ENCODE results near the gene HTRA1.

Gene HTRA1

DNA sequence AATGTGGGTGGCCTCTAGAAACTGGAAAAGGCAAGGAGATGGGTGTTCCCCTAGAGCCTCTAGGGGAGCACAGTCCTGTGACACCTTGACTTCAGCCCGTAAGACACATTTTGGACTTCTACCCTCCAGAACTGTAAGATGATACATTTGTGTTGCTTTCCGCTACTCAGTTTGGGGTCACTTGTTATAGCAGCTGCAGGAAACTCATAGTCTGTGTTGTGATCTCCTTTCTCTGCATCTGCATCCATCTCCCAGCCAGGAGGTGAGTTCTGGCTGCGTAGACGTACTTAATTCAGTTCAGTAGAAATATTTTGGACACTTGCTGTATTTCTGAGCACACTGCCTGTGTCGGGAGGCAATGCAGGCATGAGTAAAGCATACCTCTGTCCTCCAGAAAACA is 69.9 kb downstream of the HTRA1 start:
- Histone ChIP-seq H3K9ac (ENCODE audit: low read length) (peak overlapping the region; percentile 46), H3K27me3 (ENCODE audit: insufficient read depth, low read length) (no peaks in the 10 kb centered on the region), H3K4ac (ENCODE audit: low read depth, low read length) (no peak overlapping the region), H2BK120ac (ENCODE audit: insufficient read depth, low read length, poor library complexity) (no peak overlapping the region), H4K12ac (ENCODE audit: low read depth, low read length) (no peak overlapping the region), H3K27ac (ENCODE audit: low read depth, low read length) (no peak overlapping the region), H3K36me3 (ENCODE audit: control insufficient read depth in 1 of 2, insufficient read depth in 2 of 2, low read length in 2 of 2) (no peaks in the 10 kb centered on the region), H4K8ac (ENCODE audit: low read depth, low read length) (no peak overlapping the region), H3K79me1 (ENCODE audit: low read length) (no peaks in the 10 kb centered on the region), H3K14ac (ENCODE audit: low read length) (no peak overlapping the region), H3K18ac (ENCODE audit: low read length) (no peak overlapping the region), H3K4me2 (ENCODE audit: low read length) (no peak overlapping the region), H3K4me3 (ENCODE audit: low read depth, low read length) (no peak overlapping the region), H2AK5ac (ENCODE audit: low read length) (no peak overlapping the region), H3K23ac (ENCODE audit: low read length) (no peak overlapping the region), H4K91ac (ENCODE audit: low read depth, low read length) (no peak overlapping the region), H3K9me3 (ENCODE audit: insufficient read depth, low read depth, low read length) (no peaks in the 10 kb centered on the region), H2BK5ac (ENCODE audit: low read depth, low read length, poor library complexity) (no peak overlapping the region), H2AFZ (ENCODE audit: insufficient read depth, low read length, poor library complexity) (no peak overlapping the region), H3K4me1 (ENCODE audit: control insufficient read depth in 1 of 2, insufficient read depth in 2 of 2, low read length in 2 of 2) (no peaks in the 10 kb centered on the region), H3K79me2 (ENCODE audit: control insufficient read depth, insufficient read depth, low read length, poor library complexity) (no peaks in the 10 kb centered on the region), H2BK12ac (ENCODE audit: low read length) (no peak overlapping the region)
- DNase-seq: no peak
- WGBS (ENCODE audit: extremely low coverage, insufficient coverage, insufficient read length): no CpG with 5 or more reads among the region's 5 CpGs

DNA sequence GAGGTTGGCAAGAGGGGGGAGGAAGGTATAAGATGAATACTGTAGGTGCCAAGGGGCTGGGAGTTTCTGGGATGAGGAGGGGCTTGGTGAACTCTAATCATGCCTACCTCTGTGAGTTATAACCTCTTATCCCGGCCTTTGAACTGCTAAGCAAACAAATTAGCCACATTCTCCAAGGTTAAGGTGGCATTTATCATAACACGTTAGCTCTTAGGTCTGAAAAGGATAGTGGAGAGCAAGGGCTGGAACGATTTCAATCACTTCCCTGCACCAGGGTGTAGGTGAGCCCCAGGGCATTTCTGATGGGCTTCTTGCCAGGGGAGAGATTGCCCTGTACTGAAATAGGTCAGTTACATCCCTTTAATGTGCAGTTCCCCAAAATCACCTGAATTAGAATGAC is 70.6 kb downstream of the HTRA1 start:
- H2BK120ac ChIP-seq (ENCODE audit: insufficient read depth, low read length, poor library complexity): no peak overlapping the region
- no peak overlapping the region for H3K4me2 ChIP-seq (ENCODE audit: low read length)
- no peak overlapping the region for H3K9ac ChIP-seq (ENCODE audit: low read length)
- no peaks in the 10 kb centered on the region for H3K79me2 ChIP-seq (ENCODE audit: control insufficient read depth, insufficient read depth, low read length, poor library complexity)
- H3K18ac ChIP-seq (ENCODE audit: low read length): no peak overlapping the region
- no peak overlapping the region for H3K27ac ChIP-seq (ENCODE audit: low read depth, low read length)
- no peaks in the 10 kb centered on the region for H3K4me1 ChIP-seq (ENCODE audit: control insufficient read depth in 1 of 2, insufficient read depth in 2 of 2, low read length in 2 of 2)
- H4K12ac ChIP-seq (ENCODE audit: low read depth, low read length): no peak overlapping the region
- no peaks in the 10 kb centered on the region for H3K9me3 ChIP-seq (ENCODE audit: insufficient read depth, low read depth, low read length)
- DNase-seq: no peak
- H2AK5ac ChIP-seq (ENCODE audit: low read length): no peak overlapping the region
- H4K8ac ChIP-seq (ENCODE audit: low read depth, low read length): no peak overlapping the region
- WGBS (ENCODE audit: extremely low coverage, insufficient coverage, insufficient read length): no CpG with 5 or more reads among the region's 3 CpGs
- H2BK5ac ChIP-seq (ENCODE audit: low read depth, low read length, poor library complexity): no peak overlapping the region
- no peaks in the 10 kb centered on the region for H3K79me1 ChIP-seq (ENCODE audit: low read length)
- H2BK12ac ChIP-seq (ENCODE audit: low read length): no peak overlapping the region
- no peak overlapping the region for H2AFZ ChIP-seq (ENCODE audit: insufficient read depth, low read length, poor library complexity)
- no peak overlapping the region for H3K4ac ChIP-seq (ENCODE audit: low read depth, low read length)
- H3K4me3 ChIP-seq (ENCODE audit: low read depth, low read length): no peak overlapping the region
- H4K91ac ChIP-seq (ENCODE audit: low read depth, low read length): no peak overlapping the region
- H3K36me3 ChIP-seq (ENCODE audit: control insufficient read depth in 1 of 2, insufficient read depth in 2 of 2, low read length in 2 of 2): no peaks in the 10 kb centered on the region
- H3K14ac ChIP-seq (ENCODE audit: low read length): no peak overlapping the region
- no peak overlapping the region for H3K23ac ChIP-seq (ENCODE audit: low read length)
- H3K27me3 ChIP-seq (ENCODE audit: insufficient read depth, low read length): no peaks in the 10 kb centered on the region

- no peak overlapping the region for H3K4me2 ChIP-seq (ENCODE audit: low read length)
- WGBS (ENCODE audit: extremely low coverage, insufficient coverage, insufficient read length): no CpG with 5 or more reads among the region's 6 CpGs
- H3K9me3 ChIP-seq (ENCODE audit: insufficient read depth, low read depth, low read length): no peaks in the 10 kb centered on the region
- DNase-seq: no peak
- no peak overlapping the region for H2BK120ac ChIP-seq (ENCODE audit: insufficient read depth, low read length, poor library complexity)
- no peak overlapping the region for H2BK12ac ChIP-seq (ENCODE audit: low read length)
- no peak overlapping the region for H3K14ac ChIP-seq (ENCODE audit: low read length)
- H4K8ac ChIP-seq (ENCODE audit: low read depth, low read length): no peak overlapping the region
- H3K4me1 ChIP-seq (ENCODE audit: control insufficient read depth in 1 of 2, insufficient read depth in 2 of 2, low read length in 2 of 2): no peaks in the 10 kb centered on the region
- no peaks in the 10 kb centered on the region for H3K27me3 ChIP-seq (ENCODE audit: insufficient read depth, low read length)
- no peaks in the 10 kb centered on the region for H3K36me3 ChIP-seq (ENCODE audit: control insufficient read depth in 1 of 2, insufficient read depth in 2 of 2, low read length in 2 of 2)
- no peak overlapping the region for H2AFZ ChIP-seq (ENCODE audit: insufficient read depth, low read length, poor library complexity)
- no peak overlapping the region for H3K18ac ChIP-seq (ENCODE audit: low read length)
- H2BK5ac ChIP-seq (ENCODE audit: low read depth, low read length, poor library complexity): no peak overlapping the region
- no peak overlapping the region for H3K27ac ChIP-seq (ENCODE audit: low read depth, low read length)
- no peak overlapping the region for H3K4me3 ChIP-seq (ENCODE audit: low read depth, low read length)
- no peak overlapping the region for H3K9ac ChIP-seq (ENCODE audit: low read length)
- no peak overlapping the region for H3K4ac ChIP-seq (ENCODE audit: low read depth, low read length)
- H3K79me1 ChIP-seq (ENCODE audit: low read length): no peaks in the 10 kb centered on the region
- no peaks in the 10 kb centered on the region for H3K79me2 ChIP-seq (ENCODE audit: control insufficient read depth, insufficient read depth, low read length, poor library complexity)
- H4K91ac ChIP-seq (ENCODE audit: low read depth, low read length): no peak overlapping the region
- no peak overlapping the region for H4K12ac ChIP-seq (ENCODE audit: low read depth, low read length)
- H3K23ac ChIP-seq (ENCODE audit: low read length): no peak overlapping the region
- H2AK5ac ChIP-seq (ENCODE audit: low read length): no peak overlapping the region
Observed at GRCh38 chr10:122532601-122533296, 71.4 kb downstream of the HTRA1 start.

DNA sequence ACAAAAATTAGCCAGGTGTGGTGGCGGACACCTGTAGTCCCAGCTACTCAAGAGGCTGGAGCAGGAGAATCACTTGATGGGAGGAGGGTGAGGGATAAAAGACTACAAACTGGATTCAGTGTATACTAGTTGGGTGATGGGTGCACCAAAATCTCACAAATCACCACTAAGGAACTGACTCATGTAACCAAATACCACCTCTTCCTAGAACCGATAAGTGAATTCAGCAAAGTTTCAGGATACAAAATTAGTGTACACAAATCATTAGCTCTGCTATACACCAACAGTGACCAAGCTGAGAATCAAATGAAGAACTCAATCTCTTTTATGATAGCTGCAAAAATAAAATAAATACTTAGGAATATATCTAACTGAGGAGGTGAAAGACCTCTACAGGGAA is 76.2 kb downstream of the HTRA1 start:
- no peak for DNase-seq
- H3K36me3 ChIP-seq (ENCODE audit: control insufficient read depth in 1 of 2, insufficient read depth in 2 of 2, low read length in 2 of 2): no peaks in the 10 kb centered on the region
- H3K14ac ChIP-seq (ENCODE audit: low read length): no peak overlapping the region
- no peaks in the 10 kb centered on the region for H3K4me1 ChIP-seq (ENCODE audit: control insufficient read depth in 1 of 2, insufficient read depth in 2 of 2, low read length in 2 of 2)
- H2BK120ac ChIP-seq (ENCODE audit: insufficient read depth, low read length, poor library complexity): no peak overlapping the region
- H4K12ac ChIP-seq (ENCODE audit: low read depth, low read length): no peak overlapping the region
- no peak overlapping the region for H2AK5ac ChIP-seq (ENCODE audit: low read length)
- WGBS (ENCODE audit: extremely low coverage, insufficient coverage, insufficient read length): no CpG with 5 or more reads among the region's 2 CpGs
- no peak overlapping the region for H4K91ac ChIP-seq (ENCODE audit: low read depth, low read length)
- no peak overlapping the region for H3K4me3 ChIP-seq (ENCODE audit: low read depth, low read length)
- H2AFZ ChIP-seq (ENCODE audit: insufficient read depth, low read length, poor library complexity): no peak overlapping the region
- H3K27me3 ChIP-seq (ENCODE audit: insufficient read depth, low read length): no peaks in the 10 kb centered on the region
- no peaks in the 10 kb centered on the region for H3K79me1 ChIP-seq (ENCODE audit: low read length)
- no peak overlapping the region for H3K27ac ChIP-seq (ENCODE audit: low read depth, low read length)
- no peaks in the 10 kb centered on the region for H3K79me2 ChIP-seq (ENCODE audit: control insufficient read depth, insufficient read depth, low read length, poor library complexity)
- H3K9ac ChIP-seq (ENCODE audit: low read length): no peak overlapping the region
- no peak overlapping the region for H3K23ac ChIP-seq (ENCODE audit: low read length)
- no peak overlapping the region for H2BK12ac ChIP-seq (ENCODE audit: low read length)
- no peak overlapping the region for H4K8ac ChIP-seq (ENCODE audit: low read depth, low read length)
- no peak overlapping the region for H3K18ac ChIP-seq (ENCODE audit: low read length)
- H3K4me2 ChIP-seq (ENCODE audit: low read length): no peak overlapping the region
- no peak overlapping the region for H2BK5ac ChIP-seq (ENCODE audit: low read depth, low read length, poor library complexity)
- no peak overlapping the region for H3K4ac ChIP-seq (ENCODE audit: low read depth, low read length)
- no peaks in the 10 kb centered on the region for H3K9me3 ChIP-seq (ENCODE audit: insufficient read depth, low read depth, low read length)

Measured in trophoblast cell (in vitro differentiated cells and primary cell).